ENCODE results near the gene ITPK1. TPM values are rescaled to one million over a fixed set of nuclear protein-coding genes. Genes with fewer than 3 reads are reported as not detected.

Gene ITPK1
- polyA plus RNA-seq, 2 of the 4 experiments (the other 2 are of a cell fraction): 46.2 to 47.0 TPM

GRCh38 chr14:92925446-92925845 lies 190.3 kb downstream of the ITPK1 start:
- Histone ChIP-seq H3K4me3 (no peak overlapping the region), H3K9me3 (no peaks in the 10 kb centered on the region), H3K27ac (no peak overlapping the region), H3K4me1 (peaks cover 9% of the 10 kb centered on the region; the same call in 2 of the 3 replicates), H3K4me2 (no peak overlapping the region)
- no peak for DNase-seq (ENCODE audit: low read depth in 1 of 2, low spot score in 1 of 2)
- ChIA-PET CTCF (no interaction called here), POLR2A (no interaction called here)
- 3% methylated on average over 5 of the region's 6 CpGs for WGBS (ENCODE audit: missing lambda C conversion rate)
- TF ChIP-seq CBX2 (IDR thresholded peaks at IDR 0.05; ENCODE audit: borderline replicate concordance, low read depth) (no peak), ZFP36 (IDR thresholded peaks at IDR 0.05; ENCODE audit: borderline replicate concordance, partially characterized antibody) (peak; percentile 29), KDM1A (IDR thresholded peaks at IDR 0.05; ENCODE audit: low read depth) (no peak)
- ATAC-seq: no peak
- FAIRE-seq: no peak

GRCh38 chr14:92924247-92924646 lies 191.5 kb downstream of the ITPK1 start:
- H3K4me3 ChIP-seq: no peak overlapping the region
- DNase-seq (ENCODE audit: low read depth in 1 of 2, low spot score in 1 of 2): no peak
- ChIA-PET POLR2A (no interaction called here), CTCF (no interaction called here)
- H3K4me1 ChIP-seq: peaks cover 9% of the 10 kb centered on the region; the same call in 2 of the 3 replicates
- H3K27ac ChIP-seq: no peak overlapping the region
- no peaks in the 10 kb centered on the region for H3K9me3 ChIP-seq
- TF ChIP-seq POLR2A (IDR thresholded peaks at IDR 0.05; ENCODE audit: low read length): no peak
- TF ChIP-seq SREBF2 (IDR thresholded peaks at IDR 0.05): no peak
- TF ChIP-seq CEBPB (IDR thresholded peaks at IDR 0.05): no peak
- no peak for TF ChIP-seq ELK1 (IDR thresholded peaks at IDR 0.05; ENCODE audit: low read depth, low read length)
- no peak for TF ChIP-seq HEYL (CRISPR knock-in tag; IDR thresholded peaks at IDR 0.05)
- no peak for TF ChIP-seq EHMT2 (IDR thresholded peaks at IDR 0.05; ENCODE audit: low read depth)
- no peak for TF ChIP-seq HDAC2 (IDR thresholded peaks at IDR 0.05)
- no peak for TF ChIP-seq ZFP36 (IDR thresholded peaks at IDR 0.05; ENCODE audit: borderline replicate concordance, partially characterized antibody)
- no peak overlapping the region for H3K4me2 ChIP-seq
- 3% methylated on average over 5 of the region's 5 CpGs for WGBS (ENCODE audit: missing lambda C conversion rate)
- ATAC-seq: peak in 1 of 2 experiments; percentile 9; a peak in 3 of 6 replicates
- no peak for FAIRE-seq

GRCh38 chr14:92923744-92924103 lies 192.0 kb downstream of the ITPK1 start:
- TF ChIP-seq ELK1 (IDR thresholded peaks at IDR 0.05; ENCODE audit: low read depth, low read length) (no peak), MYC (IDR thresholded peaks at IDR 0.05; ENCODE audit: borderline replicate concordance, low read length) (no peak), MAFK (IDR thresholded peaks at IDR 0.05; ENCODE audit: partially characterized antibody) (no peak), GATA3 (IDR thresholded peaks at IDR 0.05; ENCODE audit: borderline replicate concordance) (no peak), MAZ (IDR thresholded peaks at IDR 0.05; ENCODE audit: borderline replicate concordance, low read depth, low read length) (no peak), HES2 (IDR thresholded peaks at IDR 0.05) (no peak), TFCP2L1 (CRISPR knock-in tag; IDR thresholded peaks at IDR 0.05) (no peak), TP53 (CRISPR knock-in tag; IDR thresholded peaks at IDR 0.05) (no peak), NR3C1 (IDR thresholded peaks at IDR 0.05) (no peak), EHF (CRISPR knock-in tag; IDR thresholded peaks at IDR 0.05) (no peak), EHMT2 (IDR thresholded peaks at IDR 0.05; ENCODE audit: low read depth) (no peak), USF2 (IDR thresholded peaks at IDR 0.05) (no peak), RFX5 (IDR thresholded peaks at IDR 0.05) (no peak), KDM1A (IDR thresholded peaks at IDR 0.05; ENCODE audit: low read depth) (no peak), CBX8 (IDR thresholded peaks at IDR 0.05) (no peak), CHD2 (IDR thresholded peaks at IDR 0.05; ENCODE audit: low read length, partially characterized antibody) (no peak), HOXB13 (CRISPR knock-in tag; IDR thresholded peaks at IDR 0.05; ENCODE audit: low read depth) (no peak)
- Histone ChIP-seq H3K4me3 (peak overlapping the region; percentile 61; the same call in 1 of the 3 replicates), H3K4me1 (peaks cover 9% of the 10 kb centered on the region; the same call in 2 of the 3 replicates), H3K27ac (no peak overlapping the region), H3K4me2 (peak overlapping the region; percentile 99), H3K9me3 (no peaks in the 10 kb centered on the region)
- ChIA-PET CTCF (no interaction called here), POLR2A (no interaction called here)
- FAIRE-seq (no peak), ATAC-seq (no peak), DNase-seq (ENCODE audit: low read depth in 1 of 2, low spot score in 1 of 2) (no peak)
- 84% methylated on average over 7 of the region's 8 CpGs for WGBS (ENCODE audit: missing lambda C conversion rate)
